OCI-LY7 (cell line): ENCODE data around the gene P3R3URF. TPM values are rescaled to one million over a fixed set of nuclear protein-coding genes. Genes with fewer than 3 reads are reported as not detected.

ENCODE experiments used
- BruUV-seq: library from RNA; stranded (reverse); fragments of 400-500 nt; replicated peaks from 2 replicates; lab custom pipeline; 2021; lab: Mats Ljungman, UMichigan
- CTCF ChIA-PET: fragments of 300-600 bp; sonication (Branson Sonifier 250); formaldehyde crosslinking; loops from one replicate; lab custom pipeline; 2022; ENCODE audit warnings: antibody characterized with exemption; ENCODE audit not compliant: unreplicated experiment; lab: Charles Lee
- POLR2A ChIA-PET: fragments of 300-600 bp; sonication (Branson Sonifier 250); formaldehyde crosslinking; loops from one replicate; lab custom pipeline; 2022; ENCODE audit warnings: antibody characterized with exemption; lab: Charles Lee
- DNase-seq: peaks from one replicate; pipeline ENCODE4 v3.0.0-alpha.2; 2015; ENCODE audit warnings: low spot score
- H2AFZ ChIP-seq: fragments of 200-600 bp; sonication (generic), shearing (Covaris generic); 2 replicates; pipeline ENCODE4 v1.6.1; 2014; ENCODE audit warnings: mild to moderate bottlenecking, antibody characterized with exemption, low read length, moderate library complexity
- H3K27ac ChIP-seq: fragments of 200-600 bp; sonication (generic); 2 replicates; pipeline ENCODE4 v1.5.1; 2014; ENCODE audit warnings: mixed run types, low read depth, mild to moderate bottlenecking, moderate library complexity, low read length, inconsistent platforms; ENCODE audit not compliant: poor library complexity, severe bottlenecking
- H3K36me3 ChIP-seq: fragments of 200-600 bp; sonication (generic); 2 replicates; pipeline ENCODE4 v1.6.1; 2014; ENCODE audit warnings: mild to moderate bottlenecking, antibody characterized with exemption, low read length, moderate library complexity, mixed read lengths; ENCODE audit not compliant: insufficient read depth
- H3K4me1 ChIP-seq: fragments of 200-600 bp; sonication (generic); 2 replicates; pipeline ENCODE4 v1.5.1; 2014; ENCODE audit warnings: mild to moderate bottlenecking, low read length; ENCODE audit not compliant: insufficient read depth, poor library complexity, severe bottlenecking
- H3K4me2 ChIP-seq: fragments of 200-600 bp; sonication (generic); 2 replicates; pipeline ENCODE4 v1.6.1; 2014; ENCODE audit warnings: mild to moderate bottlenecking, low read length
- H3K4me3 ChIP-seq: fragments of 200-600 bp; sonication (generic); 2 replicates; pipeline ENCODE4 v1.5.1; 2014; ENCODE audit warnings: mild to moderate bottlenecking, low read depth, low read length; ENCODE audit not compliant: poor library complexity, severe bottlenecking
- H3K79me2 ChIP-seq: fragments of 200-600 bp; sonication (generic); 2 replicates; pipeline ENCODE4 v1.6.1; 2016; ENCODE audit warnings: low read depth, mild to moderate bottlenecking, low read length, moderate library complexity, mixed read lengths; ENCODE audit not compliant: insufficient read depth
- H3K9me2 ChIP-seq: fragments of 200-600 bp; sonication (generic); 2 replicates; pipeline ENCODE4 v1.6.1; 2016; ENCODE audit warnings: mild to moderate bottlenecking, low read length, mixed read lengths; ENCODE audit not compliant: insufficient read depth
- H3K9me3 ChIP-seq: fragments of 200-600 bp; sonication (generic); 2 replicates; pipeline ENCODE4 v1.6.1; 2014; ENCODE audit warnings: mild to moderate bottlenecking, mixed run types, low read length, mixed read lengths
- H4K20me1 ChIP-seq: fragments of 200-600 bp; sonication (generic); 2 replicates; pipeline ENCODE4 v1.6.1; 2014; ENCODE audit warnings: mild to moderate bottlenecking, antibody characterized with exemption, low read length, moderate library complexity, mixed read lengths; ENCODE audit not compliant: insufficient read depth
- CTCF ChIP-seq: fragments of 200-600 bp; sonication (generic); conservative IDR thresholded peaks from 2 replicates; pipeline ENCODE4 v1.5.1; 2014; ENCODE audit warnings: mild to moderate bottlenecking, antibody characterized with exemption, low read length, moderate library complexity, mixed read lengths
- EZH2phosphoT487 ChIP-seq: fragments of 200-600 bp; sonication (generic); IDR thresholded peaks from 2 replicates; pipeline ENCODE4 v1.6.1; 2018; ENCODE audit warnings: low read depth, borderline replicate concordance, mild to moderate bottlenecking, mixed run types, antibody characterized with exemption, low read length, moderate library complexity, mixed read lengths
- intact Hi-C: fragments of 100-400 bp; cut with micrococcal nuclease; formaldehyde crosslinking; loops from one replicate; pipeline ENCODE4 v1.10.0; 2022; ENCODE audit not compliant: unreplicated experiment
- total RNA-seq, 2 experiments: library from RNA; depleted of rRNA in 1 of 2; stranded (reverse); fragments of >200 nt in 1 of 2; shearing (Covaris generic) in 1 of 2; gene quantifications; 2 replicates each; pipeline ENCODE4 v1.2.3, GENCODE V29; 2014 to 2022

Gene P3R3URF
- total RNA-seq, 2 experiments from 2014 or later = not detected

GRCh38 chr1:46133781-46134350 is 42.4 kb downstream of the P3R3URF start:
- ChIA-PET POLR2A (interaction anchor here (0.5 to 1.6 kb wide), 10 partner anchors 11 to 554 kb away, joined by 3 to 8 read pairs (median 5); no protein-coding TSS in a partner anchor), CTCF (interaction anchor here (1.2 kb wide), 1 partner anchor 270 kb away, joined by 3 read pairs; no protein-coding TSS in a partner anchor)
- Histone ChIP-seq H3K36me3 (no peaks in the 10 kb centered on the region), H3K79me2 (peaks cover 34% of the 10 kb centered on the region), H3K4me1 (peaks cover 26% of the 10 kb centered on the region), H2AFZ (peak overlapping the region; percentile 61; the same call in 1 of the 2 replicates), H3K9me3 (no peaks in the 10 kb centered on the region), H3K27ac (peak overlapping the region; percentile 73), H4K20me1 (no peaks in the 10 kb centered on the region), H3K4me3 (peak overlapping the region; percentile 95), H3K4me2 (peak overlapping the region; percentile 96), H3K9me2 (no peaks in the 10 kb centered on the region)
- TF ChIP-seq CTCF = no peak
- no peak for TF ChIP-seq EZH2phosphoT487
- intact Hi-C loops = loop anchor here (1.0 to 2.0 kb wide), 4 partner anchors 33 to 447 kb away; partner anchors contain the start of genes GPBP1L1 and POMGNT1
- BruUV-seq = no TSS peak
- peak; percentile 24 for DNase-seq

DNA sequence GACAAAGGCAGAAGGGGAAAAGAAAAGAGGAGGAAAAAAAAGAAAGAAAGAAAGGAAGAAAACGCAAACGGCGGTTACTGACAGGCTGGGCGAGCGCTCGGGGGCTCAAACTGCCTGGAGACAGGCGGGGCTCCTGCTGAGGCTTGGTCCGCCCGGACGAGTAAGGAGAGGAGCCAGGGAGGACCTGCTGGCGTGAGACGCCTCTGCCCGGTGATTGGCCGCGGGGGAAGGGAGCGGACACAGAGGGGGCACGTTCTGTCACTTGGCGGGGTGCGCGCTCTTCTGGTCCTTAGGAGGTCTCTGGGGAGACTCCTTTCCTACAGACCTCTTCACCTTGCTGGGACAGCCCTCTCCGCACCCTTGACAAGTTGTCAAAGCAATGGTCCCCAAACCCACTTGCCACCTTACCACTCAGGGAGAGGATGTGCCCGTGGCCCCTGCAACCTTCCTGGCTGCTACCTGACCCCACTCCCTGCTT is 43.1 kb downstream of the P3R3URF start:
- TF ChIP-seq CTCF (no peak), EZH2phosphoT487 (no peak)

More for the DNA sequence above, 43.1 kb downstream of the P3R3URF start:
- Histone ChIP-seq H3K9me3 (no peaks in the 10 kb centered on the region), H3K4me2 (peak overlapping the region; percentile 96), H3K79me2 (peaks cover 40% of the 10 kb centered on the region), H3K4me3 (peak overlapping the region; percentile 95), H3K36me3 (no peaks in the 10 kb centered on the region), H3K27ac (peak overlapping the region; percentile 73), H2AFZ (peak overlapping the region; percentile 61; the same call in 1 of the 2 replicates), H3K9me2 (no peaks in the 10 kb centered on the region), H3K4me1 (peaks cover 26% of the 10 kb centered on the region), H4K20me1 (no peaks in the 10 kb centered on the region)
- intact Hi-C loops = loop anchor here (1.0 to 2.0 kb wide), 4 partner anchors 34 to 446 kb away; partner anchors contain the start of genes GPBP1L1 and POMGNT1
- peak; percentile 77 for DNase-seq
- ChIA-PET CTCF (no interaction called here), POLR2A (interaction anchor here (0.5 to 1.5 kb wide), 5 partner anchors 10 to 35 kb away, joined by 3 to 7 read pairs (median 5); no protein-coding TSS in a partner anchor)
- BruUV-seq = TSS peak; percentile 79
